ENCODE measurements around the gene JADE1.

DNA sequence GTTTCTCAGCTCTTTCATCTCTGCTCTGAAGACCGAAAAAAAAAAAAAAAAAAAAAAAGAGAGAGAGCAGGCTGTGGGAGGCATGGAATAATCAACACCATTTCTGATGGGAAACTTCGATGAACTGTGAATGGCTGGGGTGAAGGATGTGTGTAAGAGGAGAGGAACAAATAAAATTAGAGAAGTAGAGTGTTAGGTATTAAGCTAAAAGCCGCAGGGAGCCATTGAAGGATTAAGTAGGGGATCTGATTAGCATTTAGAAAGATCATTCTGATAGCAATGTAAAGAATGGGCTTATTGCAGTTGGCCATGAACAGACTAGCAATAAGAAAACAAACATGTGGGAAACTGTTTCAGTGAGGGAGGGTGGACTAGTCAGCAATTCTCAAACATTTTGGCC lies 33.6 kb upstream of the JADE1 start:
- TF ChIP-seq, protein P1, sequence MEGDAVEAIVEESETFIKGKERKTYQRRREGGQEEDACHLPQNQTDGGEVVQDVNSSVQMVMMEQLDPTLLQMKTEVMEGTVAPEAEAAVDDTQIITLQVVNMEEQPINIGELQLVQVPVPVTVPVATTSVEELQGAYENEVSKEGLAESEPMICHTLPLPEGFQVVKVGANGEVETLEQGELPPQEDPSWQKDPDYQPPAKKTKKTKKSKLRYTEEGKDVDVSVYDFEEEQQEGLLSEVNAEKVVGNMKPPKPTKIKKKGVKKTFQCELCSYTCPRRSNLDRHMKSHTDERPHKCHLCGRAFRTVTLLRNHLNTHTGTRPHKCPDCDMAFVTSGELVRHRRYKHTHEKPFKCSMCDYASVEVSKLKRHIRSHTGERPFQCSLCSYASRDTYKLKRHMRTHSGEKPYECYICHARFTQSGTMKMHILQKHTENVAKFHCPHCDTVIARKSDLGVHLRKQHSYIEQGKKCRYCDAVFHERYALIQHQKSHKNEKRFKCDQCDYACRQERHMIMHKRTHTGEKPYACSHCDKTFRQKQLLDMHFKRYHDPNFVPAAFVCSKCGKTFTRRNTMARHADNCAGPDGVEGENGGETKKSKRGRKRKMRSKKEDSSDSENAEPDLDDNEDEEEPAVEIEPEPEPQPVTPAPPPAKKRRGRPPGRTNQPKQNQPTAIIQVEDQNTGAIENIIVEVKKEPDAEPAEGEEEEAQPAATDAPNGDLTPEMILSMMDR (conservative IDR thresholded peaks at IDR 0.05; ENCODE audit: low read length) = no peak
- no peak for TF ChIP-seq EZH2phosphoT487 (IDR thresholded peaks at IDR 0.05; ENCODE audit: borderline replicate concordance, low read depth, low read length)

Data from OCI-LY7 (cell line).